Cortex of kidney (tissue), 1 donor: ENCODE results near the gene ENPEP.
"Not testable (repeated sequence)": the region's sequence is repeated elsewhere in the genome, so short reads cannot be mapped to it uniquely, and the experiment has no call there.

Source experiments
- DNase-seq: peaks from one replicate; lab custom pipeline; 2025; lab: John Stamatoyannopoulos, UW

Gene ENPEP

DNA sequence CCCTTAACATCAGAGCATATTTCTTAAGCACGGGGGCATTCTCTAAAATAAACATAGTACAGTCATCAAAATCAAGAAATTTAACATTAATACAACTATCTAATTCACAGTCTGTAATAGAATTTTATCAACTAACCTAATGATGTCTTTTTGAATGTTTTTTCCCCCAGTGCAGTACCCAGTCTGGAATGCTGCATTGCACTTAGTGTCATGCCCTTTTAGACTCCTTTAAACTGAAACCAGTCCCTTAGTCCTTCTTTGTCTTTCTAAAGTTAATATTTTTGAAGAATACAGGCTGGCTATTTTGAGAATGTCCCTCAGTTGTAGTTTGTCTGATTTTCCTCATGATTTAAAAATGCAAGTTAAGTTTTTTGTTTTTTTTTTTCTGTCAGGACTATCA is 9.5 kb downstream of the ENPEP start:
- no peak for DNase-seq

DNA sequence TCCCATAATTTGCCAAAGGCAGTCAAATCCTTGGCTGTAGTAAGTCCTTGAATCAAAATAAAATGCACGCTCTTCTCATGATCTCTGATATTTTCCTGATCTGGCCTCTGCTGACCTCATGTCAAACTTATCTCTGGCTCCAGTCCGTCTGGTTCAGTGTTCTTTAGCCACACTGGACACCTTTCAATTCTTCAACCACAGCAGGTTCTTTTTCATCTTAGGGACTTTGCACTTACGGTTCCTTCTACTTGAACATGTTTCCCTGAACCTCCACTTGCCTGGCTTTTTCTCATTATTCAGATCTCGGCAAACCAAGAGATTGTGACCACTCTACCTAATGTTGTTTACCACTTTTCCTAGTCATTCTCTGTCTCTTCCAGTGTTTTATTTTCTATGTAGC is 10.3 kb downstream of the ENPEP start:
- no peak for DNase-seq

DNA sequence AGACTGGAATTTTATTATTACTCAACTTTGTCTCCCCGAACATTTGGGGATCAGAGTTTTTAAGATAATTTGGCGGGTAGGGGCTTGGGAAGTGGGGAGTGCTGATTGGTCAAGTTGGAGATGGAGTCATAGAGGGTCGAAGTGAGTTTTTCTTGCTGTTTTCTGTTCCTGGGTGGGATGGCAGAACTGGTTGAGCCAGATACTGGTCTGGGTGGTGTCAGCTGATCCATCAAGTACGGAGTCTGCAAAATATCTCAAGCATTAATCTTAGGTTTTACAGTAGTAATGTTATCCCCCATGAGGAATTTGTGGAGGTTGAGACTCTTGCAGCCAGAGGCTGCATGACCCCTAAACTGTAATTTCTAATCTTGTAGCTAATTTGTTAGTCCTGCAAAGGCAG is 10.9 kb downstream of the ENPEP start:
- DNase-seq: not testable (repeated sequence)

GRCh38 chr4:110487873-110488272 is 11.9 kb downstream of the ENPEP start:
- DNase-seq: no peak

DNA sequence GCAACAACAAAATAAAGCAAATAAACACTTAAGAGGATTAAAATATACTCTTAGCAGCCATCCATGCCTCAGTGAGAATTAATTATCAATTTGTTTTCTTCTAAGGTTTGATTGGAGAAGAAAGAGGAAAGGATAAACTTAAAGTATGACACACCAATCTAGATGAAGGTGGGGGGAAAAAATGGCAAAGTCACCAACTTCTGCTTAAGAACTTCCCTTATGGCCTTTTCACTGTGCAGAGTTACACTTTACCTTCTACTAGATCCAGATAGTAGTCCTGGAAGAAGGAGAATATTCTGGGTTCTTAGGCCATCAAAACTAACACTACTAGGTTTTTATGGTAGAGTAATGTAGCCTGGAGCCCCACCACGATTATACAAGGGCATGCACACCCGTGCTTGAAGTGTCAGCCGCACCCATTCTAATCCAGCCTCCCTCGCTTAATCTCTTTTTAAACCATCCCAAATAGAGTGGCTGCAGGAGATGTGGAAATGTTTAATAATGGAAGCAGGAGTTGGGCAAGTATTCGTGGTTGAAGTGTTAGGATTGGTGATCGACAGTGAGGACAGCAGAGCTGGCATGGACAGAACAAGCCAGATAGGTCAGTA is 14.1 kb downstream of the ENPEP start:
- DNase-seq: no peak

DNA sequence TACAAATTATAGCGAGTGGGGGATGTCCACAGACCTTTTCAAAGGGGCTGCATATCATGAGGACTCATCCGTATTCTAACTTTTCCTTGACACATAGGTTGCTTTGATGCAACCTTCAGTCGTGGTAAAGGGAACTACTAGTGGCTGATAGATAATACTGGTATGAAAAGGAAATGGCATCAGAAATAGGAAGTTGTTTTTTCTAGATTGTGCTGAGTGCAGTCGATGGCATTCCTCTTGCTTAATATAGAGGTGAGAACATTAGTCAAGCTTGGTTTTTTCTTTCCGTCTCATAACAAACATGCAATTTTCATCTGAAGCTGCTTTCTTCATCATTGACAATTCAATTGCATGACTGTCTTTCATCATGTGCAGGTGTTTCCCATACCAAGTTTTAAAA is 16.6 kb downstream of the ENPEP start:
- DNase-seq: no peak

DNA sequence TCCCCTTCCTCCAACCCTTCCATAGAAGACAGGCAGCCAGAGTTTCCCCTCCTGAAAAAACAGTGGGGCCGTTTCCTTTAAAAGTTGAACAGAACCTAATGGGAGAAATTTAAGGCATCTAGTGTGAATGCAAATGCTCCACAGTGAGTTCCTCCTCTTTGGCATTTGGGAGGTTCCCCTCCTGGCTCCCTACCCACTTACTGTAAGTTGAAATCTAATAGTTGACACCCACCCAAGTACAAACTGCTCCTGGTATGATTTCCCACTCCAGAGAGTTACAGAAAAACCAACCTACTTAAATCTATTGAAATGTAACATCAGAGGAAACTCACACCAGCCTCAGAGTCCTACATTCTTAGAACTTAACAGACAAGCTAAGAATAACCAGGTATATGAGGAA is 17.6 kb downstream of the ENPEP start:
- no peak for DNase-seq

GRCh38 chr4:110498420-110498819 is 22.5 kb downstream of the ENPEP start:
- DNase-seq: no peak

- DNase-seq: no peak
Observed at GRCh38 chr4:110499126-110499525, 23.2 kb downstream of the ENPEP start.

DNA sequence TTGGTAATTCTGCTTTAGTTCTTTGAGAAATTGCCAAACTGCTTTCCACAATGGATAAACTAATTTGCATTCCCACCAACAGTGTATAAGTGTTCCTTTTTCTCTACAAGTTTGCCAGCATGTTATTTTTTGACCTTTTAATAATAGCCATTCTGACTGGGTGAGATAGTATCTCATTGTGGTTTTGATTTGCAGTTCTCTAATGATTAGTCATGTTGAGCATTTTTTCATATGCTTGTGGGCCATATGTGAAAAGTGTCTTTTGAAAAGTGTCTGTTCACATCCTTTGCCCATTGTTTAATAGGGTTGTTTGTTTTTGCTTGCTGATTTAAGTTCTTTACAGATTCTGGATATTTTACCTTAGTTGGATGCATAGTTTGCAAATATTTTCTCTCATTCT is 25.9 kb downstream of the ENPEP start:
- DNase-seq: no peak

- no peak for DNase-seq
Observed at GRCh38 chr4:110503270-110504083, 27.5 kb downstream of the ENPEP start.

DNA sequence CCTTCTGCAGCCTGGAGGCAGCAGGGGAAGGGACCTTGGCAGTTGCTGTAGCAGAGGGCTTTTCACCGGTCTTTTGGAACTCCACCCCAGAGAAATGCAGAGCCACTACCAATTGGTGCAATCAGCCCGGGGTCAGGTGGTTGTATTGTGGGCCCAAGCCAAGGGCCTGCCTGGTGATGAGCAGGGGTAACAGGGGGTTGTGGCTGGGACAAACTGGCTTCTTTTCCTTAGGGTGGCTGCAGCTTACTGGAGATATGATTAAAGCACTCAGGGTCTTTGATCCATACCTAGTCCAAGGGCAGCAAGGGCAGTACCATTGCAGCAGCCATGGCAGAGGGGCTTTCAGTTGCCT is 28.1 kb downstream of the ENPEP start:
- DNase-seq: no peak

GRCh38 chr4:110505440-110505839 is 29.5 kb downstream of the ENPEP start:
- DNase-seq: no peak

- no peak for DNase-seq
Observed at GRCh38 chr4:110508827-110509710, 33.1 kb downstream of the ENPEP start.

DNA sequence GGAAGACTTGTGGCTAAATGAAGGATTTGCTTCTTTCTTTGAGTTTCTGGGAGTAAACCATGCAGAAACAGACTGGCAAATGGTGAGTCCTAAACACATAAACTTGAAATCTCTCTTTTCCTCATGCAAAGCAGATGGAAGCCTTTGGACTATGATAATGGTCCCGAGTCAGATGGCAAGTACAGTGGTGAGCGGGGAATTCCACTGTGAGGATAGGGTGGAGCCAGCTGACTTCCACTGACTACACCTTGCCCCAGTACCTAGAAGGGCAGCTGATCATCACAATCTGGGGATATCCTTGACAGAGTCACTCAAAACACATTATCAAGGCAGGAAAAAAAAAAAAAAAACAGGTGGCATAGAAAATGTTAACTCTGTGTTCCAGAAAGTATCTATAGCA is 34.3 kb downstream of the ENPEP start:
- no peak for DNase-seq

- no peak for DNase-seq
Observed at GRCh38 chr4:110510955-110511544, 35.1 kb downstream of the ENPEP start.

GRCh38 chr4:110512901-110513300 is 36.9 kb downstream of the ENPEP start:
- no peak for DNase-seq

GRCh38 chr4:110514889-110515479 is 39.0 kb downstream of the ENPEP start:
- DNase-seq: no peak

- DNase-seq: no peak
Observed at GRCh38 chr4:110515676-110516075, 39.7 kb downstream of the ENPEP start.

DNA sequence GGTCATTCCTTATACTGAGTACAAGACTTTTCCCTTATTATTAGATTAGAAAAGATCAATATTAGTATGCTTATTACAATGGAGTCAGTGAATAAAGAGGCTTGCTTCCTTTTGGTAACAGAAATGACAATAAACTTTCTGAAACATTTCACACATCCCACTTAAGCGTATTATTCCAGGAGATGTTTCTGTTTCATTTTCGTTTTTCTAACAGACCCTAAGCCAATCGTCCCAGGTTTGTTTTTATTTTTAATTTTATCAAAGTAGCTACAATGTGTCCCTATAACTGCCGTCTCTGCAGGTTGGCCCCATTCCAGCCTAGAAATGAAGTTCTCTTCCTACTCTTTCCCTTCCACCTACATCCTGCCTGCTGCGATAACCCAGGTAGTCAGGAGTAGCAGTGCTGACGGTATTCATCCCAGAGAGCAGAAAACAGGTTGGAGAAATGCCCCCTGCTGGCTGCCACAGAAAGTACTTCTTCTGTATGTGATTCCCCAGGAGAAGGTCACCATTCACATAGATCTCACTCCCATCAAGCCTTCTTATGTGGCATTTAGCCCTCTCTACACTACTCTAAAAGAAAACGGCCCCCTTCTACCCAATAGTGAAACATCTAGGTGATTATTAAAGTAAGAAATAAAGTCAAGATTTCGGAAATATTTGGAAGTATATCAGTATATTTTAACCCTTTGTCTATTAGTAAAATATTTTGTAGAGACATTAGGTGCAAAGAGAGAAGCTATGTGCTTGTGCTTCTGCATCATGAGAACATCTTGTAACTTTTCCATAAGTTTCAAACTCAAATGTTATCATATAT is 40.4 kb downstream of the ENPEP start:
- DNase-seq: no peak

- DNase-seq: no peak
Observed at GRCh38 chr4:110518889-110519490, 43.0 kb downstream of the ENPEP start.
